Activated CD8-positive, alpha-beta T cell treated with anti-CD3 and anti-CD28 coated beads for 36 hours (primary cell): ENCODE measurements around the gene CDH16. TPM values are rescaled to one million over a fixed set of nuclear protein-coding genes. Genes with fewer than 3 reads are reported as not detected.
"Not testable (repeated sequence)": the region's sequence is repeated elsewhere in the genome, so short reads cannot be mapped to it uniquely, and the experiment has no call there.

Experiments
- ATAC-seq: fragments of 200-7000 bp; cut with Tn5 transposase; one replicate; pipeline ENCODE4 v1.10.0; 2021; ENCODE audit warnings: mild to moderate bottlenecking, moderate library complexity
- CTCF ChIA-PET: fragments of 350-600 bp; sonication (Branson Sonifier 250); formaldehyde crosslinking; loops from one replicate; lab custom pipeline; 2021; ENCODE audit warnings: antibody characterized with exemption; lab: Charles Lee
- POLR2A ChIA-PET: fragments of 350-600 bp; sonication (Branson Sonifier 250); formaldehyde crosslinking; loops from one replicate; lab custom pipeline; 2021; ENCODE audit warnings: antibody characterized with exemption; lab: Charles Lee
- DNase-seq: peaks from one replicate; pipeline ENCODE4 v3.0.0-alpha.2; 2020
- H3K27ac Mint-ChIP-seq: one replicate; pipeline ENCODE4 v1.8.0; 2021; ENCODE audit warnings: mild to moderate bottlenecking, mixed read lengths
- H3K27me3 Mint-ChIP-seq: one replicate; pipeline ENCODE4 v1.8.0; 2021; ENCODE audit warnings: mixed read lengths
- H3K36me3 Mint-ChIP-seq: one replicate; pipeline ENCODE4 v1.8.0; 2021; ENCODE audit warnings: low read depth, mixed read lengths
- H3K4me1 Mint-ChIP-seq: one replicate; pipeline ENCODE4 v1.8.0; 2021; ENCODE audit warnings: low read depth, mixed read lengths
- H3K4me3 Mint-ChIP-seq: one replicate; pipeline ENCODE4 v1.8.0; 2021; ENCODE audit warnings: mild to moderate bottlenecking, moderate library complexity, mixed read lengths
- H3K9me3 Mint-ChIP-seq: one replicate; pipeline ENCODE4 v1.8.0; 2021; ENCODE audit warnings: mixed read lengths
- CTCF ChIP-seq: fragments of 200-600 bp; IDR thresholded peaks from one replicate; pipeline ENCODE4 v1.8.0; 2022; ENCODE audit warnings: antibody characterized with exemption, mild to moderate bottlenecking
- intact Hi-C: fragments of 100-400 bp; cut with micrococcal nuclease; formaldehyde crosslinking; loops from one replicate; pipeline ENCODE4 v1.10.0; 2022
- total RNA-seq, 2 experiments: library from RNA; stranded (reverse); gene quantifications; one replicate each; pipeline ENCODE4 v1.2.3, GENCODE V29; 2021

CDH16 gene
- total RNA-seq, 2 experiments from 2014 or later: not detected

GRCh38 chr16:66899310-66899944 lies 19.3 kb downstream of the CDH16 start:
- ChIA-PET POLR2A (interaction anchor here (1.0 to 6.3 kb wide), 2 partner anchors 10 to 18 kb away, joined by 3 to 28 read pairs; partner anchors contain the start of gene PDP2), CTCF (no interaction called here)
- DNase-seq (no peak), ATAC-seq (no peak)
- Mint-ChIP-seq H3K9me3 (no peaks in the 10 kb centered on the region), H3K36me3 (peaks cover 6% of the 10 kb centered on the region), H3K27ac (no peak overlapping the region), H3K4me3 (no peak overlapping the region), H3K4me1 (no peaks in the 10 kb centered on the region), H3K27me3 (no peaks in the 10 kb centered on the region)
- intact Hi-C loops: no loop called here
- TF ChIP-seq CTCF: no peak

GRCh38 chr16:66898933-66899309 lies 19.8 kb downstream of the CDH16 start:
- H3K4me3 Mint-ChIP-seq: no peak overlapping the region
- CTCF ChIA-PET: no interaction called here
- no peak overlapping the region for H3K27ac Mint-ChIP-seq
- no peak for ATAC-seq
- POLR2A ChIA-PET: interaction anchor here (6.3 kb wide), 1 partner anchor 18 kb away, joined by 28 read pairs; the partner anchor contains the start of gene PDP2
- no peaks in the 10 kb centered on the region for H3K27me3 Mint-ChIP-seq
- no peaks in the 10 kb centered on the region for H3K4me1 Mint-ChIP-seq
- intact Hi-C loops: no loop called here
- H3K36me3 Mint-ChIP-seq: peaks cover 6% of the 10 kb centered on the region
- no peaks in the 10 kb centered on the region for H3K9me3 Mint-ChIP-seq
- no peak for TF ChIP-seq CTCF
- DNase-seq: no peak

GRCh38 chr16:66898207-66898606 lies 20.5 kb downstream of the CDH16 start:
- no peak for TF ChIP-seq CTCF
- Mint-ChIP-seq H3K4me1 (peaks cover under 1% of the 10 kb centered on the region), H3K27me3 (no peaks in the 10 kb centered on the region), H3K9me3 (no peaks in the 10 kb centered on the region), H3K36me3 (peaks cover 6% of the 10 kb centered on the region), H3K4me3 (no peak overlapping the region), H3K27ac (no peak overlapping the region)
- DNase-seq: no peak
- no peak for ATAC-seq
- ChIA-PET CTCF (interaction anchor here (2.0 kb wide), 1 partner anchor 8 kb away, joined by 5 read pairs; no protein-coding TSS in a partner anchor), POLR2A (interaction anchor here (6.3 kb wide), 1 partner anchor 17 kb away, joined by 28 read pairs; the partner anchor contains the start of gene PDP2)
- intact Hi-C loops: no loop called here

GRCh38 chr16:66896682-66897081 lies 22.0 kb downstream of the CDH16 start:
- ChIA-PET POLR2A (interaction anchor here (1.0 to 6.3 kb wide), 3 partner anchors 9 to 22 kb away, joined by 3 to 28 read pairs (median 3); partner anchors contain the start of gene PDP2), CTCF (interaction anchor here (0.6 to 4.3 kb wide), 9 partner anchors 10 to 560 kb away, joined by 3 to 54 read pairs (median 5); partner anchors contain the start of genes CES3 and RRAD)
- H3K27ac Mint-ChIP-seq, H3K4me1 Mint-ChIP-seq, ATAC-seq, H3K36me3 Mint-ChIP-seq, H3K27me3 Mint-ChIP-seq, H3K9me3 Mint-ChIP-seq, DNase-seq, H3K4me3 Mint-ChIP-seq, intact Hi-C loops: not testable (repeated sequence)

GRCh38 chr16:66895999-66896398 lies 22.7 kb downstream of the CDH16 start:
- H3K27ac Mint-ChIP-seq: no peak overlapping the region
- CTCF ChIA-PET: interaction anchor here (0.5 to 4.3 kb wide), 18 partner anchors 8 to 259 kb away, joined by 3 to 54 read pairs (median 5); partner anchors contain the start of genes CDH16, CES3, CIAO2B and PDP2
- H3K4me1 Mint-ChIP-seq: peaks cover 3% of the 10 kb centered on the region
- intact Hi-C loops: no loop called here
- no peaks in the 10 kb centered on the region for H3K9me3 Mint-ChIP-seq
- H3K4me3 Mint-ChIP-seq: no peak overlapping the region
- ATAC-seq (no peak), DNase-seq (no peak)
- peaks cover 15% of the 10 kb centered on the region for H3K36me3 Mint-ChIP-seq
- no peak for TF ChIP-seq CTCF
- H3K27me3 Mint-ChIP-seq: no peaks in the 10 kb centered on the region
- POLR2A ChIA-PET: interaction anchor here (1.1 to 6.3 kb wide), 3 partner anchors 15 to 80 kb away, joined by 3 to 28 read pairs (median 3); partner anchors contain the start of gene PDP2
